Activated CD8-positive, alpha-beta memory T cell treated with anti-CD3 and anti-CD28 coated beads, Interleukin-2, amount 50 U/mL, for 4 hours (primary cell): Measurements from ENCODE around the gene VRK1.

Experiments used
- DNase-seq: peaks from one replicate; pipeline ENCODE4 v3.0.0-alpha.2; 2020

Gene VRK1

DNA sequence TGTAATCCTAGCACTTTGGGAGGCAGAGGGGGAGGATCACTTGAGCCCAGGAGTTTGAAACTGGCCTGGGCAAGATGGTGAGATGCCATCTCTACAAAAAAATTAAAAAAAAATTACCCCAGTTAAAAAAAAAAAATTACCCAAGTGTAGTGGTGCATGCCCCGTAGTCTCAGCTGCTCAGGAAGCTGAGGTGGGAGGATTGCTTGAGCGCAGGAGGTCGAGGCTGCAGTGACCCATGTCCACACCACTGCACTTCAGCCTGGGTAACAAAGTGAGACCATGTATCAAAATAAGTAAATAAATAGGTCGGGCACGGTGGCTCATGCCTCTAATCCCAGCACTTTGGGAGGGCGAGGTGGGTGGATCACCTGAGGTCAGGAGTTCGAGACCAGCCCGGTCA, 128.8 kb downstream of the VRK1 start:
- no peak for DNase-seq

DNA sequence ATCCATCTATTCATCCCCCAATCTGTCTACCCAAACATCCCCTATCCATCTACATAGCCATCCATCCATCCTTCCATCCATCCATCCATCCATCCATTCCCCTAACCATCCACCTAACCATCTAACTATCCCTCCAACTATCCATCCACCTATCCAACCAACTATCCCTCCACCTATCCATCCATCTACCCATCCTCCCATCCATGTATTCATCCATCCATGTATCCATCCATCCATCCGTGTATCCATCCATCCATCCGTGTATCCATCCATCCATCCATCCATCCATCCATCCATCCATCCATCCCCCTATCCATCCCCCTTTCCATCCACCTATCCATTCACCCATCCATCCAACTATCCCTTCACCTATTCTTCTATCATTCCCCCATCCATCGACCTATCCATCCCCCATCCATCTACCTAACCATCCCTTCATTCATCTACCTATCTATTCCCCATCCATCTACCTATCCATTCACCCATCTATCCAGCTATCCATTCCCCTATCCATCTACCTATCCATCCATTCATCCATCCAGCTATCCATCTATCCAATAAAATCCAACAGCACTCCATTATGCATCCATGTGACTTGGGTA, 131.7 kb downstream of the VRK1 start:
- DNase-seq: no peak

DNA sequence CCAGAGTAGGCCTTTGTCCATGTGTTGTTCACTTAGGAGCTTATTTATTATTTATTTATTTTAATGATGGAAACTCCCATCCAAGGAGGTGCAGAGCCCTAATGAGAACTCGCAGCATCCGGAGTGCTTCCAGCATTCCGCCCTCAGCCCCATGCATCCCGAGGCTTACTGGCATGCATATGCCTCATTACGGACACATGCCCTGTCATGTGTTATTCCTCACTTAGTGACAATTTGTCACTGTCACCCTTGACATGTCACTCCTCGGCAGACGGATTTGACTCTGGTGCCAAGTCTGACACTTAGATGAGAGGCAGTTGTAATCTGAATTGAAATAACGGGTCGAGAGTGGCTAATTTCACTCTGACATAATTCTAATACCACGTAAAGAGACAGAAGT, 132.8 kb downstream of the VRK1 start:
- no peak for DNase-seq

DNA sequence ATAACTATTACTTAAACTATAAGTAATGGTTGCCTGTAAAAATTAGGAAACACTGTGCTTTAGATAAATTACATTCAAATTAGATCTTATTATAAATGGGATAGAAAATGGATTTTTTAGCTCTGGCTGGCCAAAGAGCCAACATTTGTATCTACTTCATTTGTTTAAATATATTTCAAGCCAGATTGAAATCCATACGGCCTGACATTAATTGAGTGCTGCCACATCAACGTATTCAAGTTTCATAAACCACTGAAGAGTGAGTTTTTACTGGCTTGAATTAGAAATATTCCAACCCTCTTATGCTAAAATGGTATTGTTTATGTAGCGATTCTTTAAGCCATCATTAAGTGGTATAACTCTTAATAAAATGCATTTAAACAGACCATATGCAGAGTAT, 133.3 kb downstream of the VRK1 start:
- no peak for DNase-seq
